Superior temporal gyrus (tissue), 1 donor: ENCODE data around the gene KLF16.

Experiments
- DNase-seq: peaks from one replicate; pipeline ENCODE4 v3.0.0-alpha.2; 2016; ENCODE audit errors: extremely low spot score

The KLF16 gene

GRCh38 chr19:1823020-1823419 is 40.4 kb downstream of the KLF16 start:
- DNase-seq: no peak

GRCh38 chr19:1822210-1822609 is 41.2 kb downstream of the KLF16 start:
- DNase-seq: no peak

- DNase-seq: no peak
Measured at GRCh38 chr19:1819341-1820255, 43.8 kb downstream of the KLF16 start.

DNA sequence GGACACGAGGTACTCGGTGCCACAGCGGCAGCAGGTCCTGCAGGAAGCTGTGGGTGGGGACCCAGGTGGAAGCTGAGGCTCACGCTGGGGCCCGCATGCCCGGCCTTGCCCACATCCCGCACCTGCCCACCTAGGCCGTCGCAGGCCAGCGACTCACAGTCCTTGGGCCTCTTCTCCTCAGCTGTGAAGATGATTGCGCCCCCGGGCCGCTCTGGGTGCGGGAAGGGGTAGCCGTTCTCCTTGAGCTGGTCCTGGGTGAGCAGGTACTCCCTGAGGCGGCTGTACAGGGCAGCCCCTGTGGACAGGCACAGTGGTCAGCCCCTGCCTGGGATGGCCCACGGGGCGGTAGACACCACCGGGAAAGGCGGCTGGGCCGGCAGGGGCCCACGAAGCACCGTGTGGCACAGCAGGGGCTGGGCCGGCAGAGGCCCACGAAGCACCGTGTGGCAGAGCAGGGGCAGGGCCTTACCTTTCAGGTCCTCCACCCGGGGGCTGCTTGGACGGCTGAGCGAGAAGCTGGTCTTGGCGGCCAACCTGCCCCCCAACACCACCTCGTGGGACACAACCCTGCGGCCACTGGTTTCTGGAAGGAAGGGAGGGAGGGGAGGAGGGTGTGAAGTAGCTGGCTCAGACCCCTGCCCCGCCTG is 44.7 kb downstream of the KLF16 start:
- DNase-seq: no peak

- no peak for DNase-seq
Measured at GRCh38 chr19:1817553-1818179, 45.7 kb downstream of the KLF16 start.

GRCh38 chr19:1816530-1817298 is 46.7 kb downstream of the KLF16 start:
- no peak for DNase-seq

GRCh38 chr19:1815605-1816529 is 47.5 kb downstream of the KLF16 start:
- no peak for DNase-seq

- DNase-seq: no peak
Measured at GRCh38 chr19:1814833-1815604, 48.4 kb downstream of the KLF16 start.

DNA sequence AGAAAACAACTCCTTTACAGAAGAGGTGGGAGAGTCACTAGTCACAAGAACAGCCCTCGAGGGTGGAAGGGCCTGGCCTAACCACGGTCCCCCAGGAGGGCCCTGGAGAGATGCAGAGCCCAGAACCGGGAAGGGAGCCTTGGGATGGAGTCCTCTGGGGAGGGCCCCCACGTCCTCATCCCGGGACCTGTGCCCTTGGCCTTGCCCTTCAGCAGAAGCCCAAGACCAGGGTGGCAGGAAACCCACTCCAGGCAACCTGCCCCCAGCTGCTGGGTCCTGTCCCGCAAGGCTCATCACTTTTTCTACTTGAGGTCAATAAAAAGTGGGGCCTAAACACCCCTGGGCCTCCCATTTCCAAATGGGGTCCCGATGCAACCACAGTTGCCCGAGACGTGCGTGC is 49.0 kb downstream of the KLF16 start:
- no peak for DNase-seq

DNA sequence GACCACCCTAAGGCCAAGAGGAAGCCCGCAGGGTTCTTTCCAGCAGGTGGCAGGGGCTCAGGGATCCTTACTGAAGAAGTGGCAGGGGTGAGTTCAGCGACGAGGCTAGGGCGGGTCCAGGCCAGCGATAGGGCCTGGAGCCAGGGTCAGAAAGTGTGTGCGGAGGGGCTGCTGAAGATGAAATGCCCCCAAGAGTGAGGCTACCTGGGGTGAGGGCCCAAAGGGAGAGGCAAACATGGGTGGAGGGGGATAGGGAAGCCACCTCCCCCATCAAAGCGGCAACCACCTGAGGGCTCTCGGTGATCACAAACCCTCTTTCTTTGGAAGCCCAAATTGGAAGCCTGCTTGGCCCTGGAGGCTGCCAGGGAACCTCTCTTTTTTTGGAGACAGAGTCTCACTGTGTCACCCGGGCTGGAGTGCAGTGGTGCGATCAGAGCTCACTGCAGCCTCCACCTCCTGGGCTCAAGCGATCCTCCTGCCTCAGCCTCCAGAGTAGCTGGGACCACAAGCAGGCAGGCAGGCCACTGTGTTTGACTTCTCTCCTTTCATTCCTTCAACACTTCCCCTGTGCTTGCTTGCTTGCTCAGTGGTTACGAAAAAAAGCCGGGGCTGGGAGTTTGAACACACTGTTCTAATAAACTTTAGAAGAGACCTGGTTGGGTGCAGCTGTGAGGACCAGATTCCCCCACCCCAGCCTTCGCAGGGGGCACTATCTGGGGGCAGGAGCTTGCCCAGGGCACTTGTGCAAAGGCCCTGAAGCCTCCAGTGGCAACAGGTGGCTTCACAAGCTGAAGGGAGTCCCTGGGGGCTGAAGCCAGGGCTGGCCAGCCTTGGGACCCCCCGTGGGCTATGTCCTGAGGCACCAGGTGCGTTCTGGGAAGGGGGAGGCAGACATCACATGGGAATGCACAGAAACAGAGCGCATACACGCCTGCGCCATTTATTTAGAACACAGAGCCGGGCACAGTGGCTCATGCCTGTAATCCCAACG is 49.9 kb downstream of the KLF16 start:
- DNase-seq: no peak

DNA sequence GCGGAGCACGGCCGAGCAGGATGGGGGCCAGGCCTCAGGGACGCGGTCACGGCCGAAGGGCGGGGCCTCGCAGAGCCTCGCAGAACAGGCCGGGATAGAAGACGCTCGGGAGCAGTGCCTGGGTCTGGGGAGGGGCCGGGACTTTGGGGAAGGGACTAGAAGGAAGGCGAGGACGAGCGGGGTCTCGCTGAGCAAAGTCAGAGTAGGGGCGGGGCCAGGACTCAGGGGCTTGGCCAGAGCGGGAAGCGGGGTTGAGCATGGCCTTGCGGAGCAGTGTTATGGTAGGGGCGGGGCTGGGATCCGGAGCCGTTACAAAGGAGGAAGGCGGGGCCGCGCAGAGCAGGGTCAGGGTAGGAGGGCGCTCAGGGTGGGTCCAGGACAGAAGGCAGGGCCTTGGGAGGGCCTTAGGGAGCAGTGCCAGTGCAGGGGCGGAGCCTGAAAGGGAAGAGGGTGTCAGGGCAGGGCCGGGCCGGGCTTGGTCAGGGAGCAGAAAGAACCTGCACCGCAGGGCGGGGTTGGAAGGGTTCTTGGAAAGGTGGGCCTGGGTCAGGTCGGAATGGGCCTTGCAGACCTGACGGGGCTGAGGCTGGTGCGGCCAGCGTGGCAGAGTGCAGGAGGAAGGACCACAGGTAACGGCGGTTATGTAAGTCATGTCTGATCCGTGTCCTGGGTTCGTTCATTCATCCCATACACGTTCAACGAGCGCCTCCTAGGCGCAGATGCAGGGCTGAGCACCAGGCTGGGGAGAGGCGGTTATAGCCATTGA is 50.8 kb downstream of the KLF16 start:
- peak; percentile 60 for DNase-seq

GRCh38 chr19:1811942-1812425 is 51.4 kb downstream of the KLF16 start, which contains the start of gene ATP8B3:
Gene ATP8B3, minus strand, starts transcription at chr19:1812276. Its CDS starts 540 bp downstream, at chr19:1811736.
- no peak for DNase-seq

GRCh38 chr19:1811472-1811894 is 51.9 kb downstream of the KLF16 start:
- DNase-seq: no peak

DNA sequence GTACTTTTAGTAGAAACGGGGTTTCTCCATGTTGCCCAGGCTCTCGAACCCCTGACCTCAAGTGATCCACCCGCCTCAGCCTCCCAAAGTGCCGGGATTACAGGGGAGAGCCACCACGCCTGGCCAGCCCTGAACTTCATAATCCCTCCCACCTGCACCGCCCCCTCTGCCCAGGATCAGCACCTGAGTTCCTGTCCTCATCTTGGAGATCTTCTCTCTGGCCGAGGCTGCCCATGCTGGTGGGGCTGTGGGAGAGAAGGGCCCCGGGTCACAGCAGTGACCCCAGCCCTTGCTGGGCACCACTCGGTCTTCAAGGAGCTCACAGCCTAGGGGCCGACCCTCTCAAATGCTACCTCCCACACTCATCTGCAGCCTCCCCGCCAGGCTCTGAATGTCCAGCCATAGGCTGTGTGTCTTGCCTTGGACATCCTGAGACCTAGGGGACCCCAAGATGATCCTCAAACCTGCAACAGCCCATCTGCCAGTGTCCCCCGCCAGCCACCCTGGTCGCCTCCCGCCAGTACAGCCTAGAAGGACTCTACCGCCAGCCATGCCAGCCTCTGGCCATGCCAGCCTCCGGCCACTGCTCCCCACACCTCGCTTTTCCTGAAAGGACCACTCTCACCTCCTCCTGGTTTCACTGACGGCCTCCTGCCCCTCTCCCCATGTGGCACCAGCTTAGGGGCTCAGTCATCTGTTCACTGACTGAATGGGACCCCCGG is 52.8 kb downstream of the KLF16 start:
- DNase-seq: no peak

GRCh38 chr19:1809678-1810077 is 53.7 kb downstream of the KLF16 start:
- no peak for DNase-seq

- DNase-seq: no peak
Measured at GRCh38 chr19:1808395-1808731, 55.0 kb downstream of the KLF16 start.
